Glomerular visceral epithelial cell (primary cell): ENCODE results near the gene JAK1.

Experiments used
- DNase-seq: peaks from one replicate; pipeline ENCODE4 v3.0.0-alpha.2; 2016; ENCODE audit errors: extremely low spot score

Gene JAK1

DNA sequence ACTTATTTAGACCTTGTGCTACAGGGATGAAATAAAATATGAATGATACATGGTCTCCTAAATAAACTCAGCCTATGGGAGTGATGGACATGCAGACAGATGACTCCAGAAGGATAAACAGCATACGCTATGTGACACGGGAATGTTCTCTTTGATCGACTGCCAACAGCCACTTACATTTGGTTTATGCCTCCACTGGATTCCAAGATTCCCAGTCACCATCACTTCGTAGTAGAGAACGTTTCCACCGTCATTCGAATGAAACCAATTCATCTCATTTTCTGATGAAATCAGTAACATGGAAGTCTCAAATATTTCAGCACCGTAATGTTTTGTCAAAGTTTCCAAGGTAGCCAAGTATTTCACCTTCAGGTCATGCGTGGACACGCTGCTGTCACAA lies 99.7 kb downstream of the JAK1 start:
- DNase-seq, result no peak

DNA sequence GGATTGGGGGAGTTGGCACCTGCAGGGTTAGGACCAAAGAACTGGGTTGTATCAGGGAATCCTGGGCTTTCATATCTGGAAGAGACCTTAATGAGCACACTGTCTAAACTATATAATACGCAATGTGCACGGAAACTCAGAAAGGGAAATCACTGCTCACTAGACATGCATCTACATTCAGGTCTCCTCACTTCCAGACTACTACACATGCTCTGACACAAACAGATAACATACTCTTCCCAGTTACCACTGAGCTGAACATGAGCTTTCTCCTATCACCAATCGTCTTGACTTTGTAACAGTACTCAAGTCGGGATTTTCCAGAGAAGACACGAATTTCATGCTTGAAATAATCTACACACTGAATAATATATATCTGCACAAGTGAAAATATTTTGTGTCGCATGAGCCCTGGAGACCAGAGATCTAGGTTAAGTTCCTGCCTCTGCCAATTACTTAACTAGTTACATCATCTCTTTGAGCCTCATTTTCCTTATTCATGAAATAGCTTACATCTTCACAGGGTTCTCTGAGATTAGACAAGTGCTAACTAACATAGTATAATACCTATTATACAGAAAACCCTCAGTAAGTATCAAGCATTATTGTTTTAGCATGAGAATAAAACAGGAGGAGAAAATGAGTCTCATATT lies 101.1 kb downstream of the JAK1 start:
- no peak for DNase-seq

DNA sequence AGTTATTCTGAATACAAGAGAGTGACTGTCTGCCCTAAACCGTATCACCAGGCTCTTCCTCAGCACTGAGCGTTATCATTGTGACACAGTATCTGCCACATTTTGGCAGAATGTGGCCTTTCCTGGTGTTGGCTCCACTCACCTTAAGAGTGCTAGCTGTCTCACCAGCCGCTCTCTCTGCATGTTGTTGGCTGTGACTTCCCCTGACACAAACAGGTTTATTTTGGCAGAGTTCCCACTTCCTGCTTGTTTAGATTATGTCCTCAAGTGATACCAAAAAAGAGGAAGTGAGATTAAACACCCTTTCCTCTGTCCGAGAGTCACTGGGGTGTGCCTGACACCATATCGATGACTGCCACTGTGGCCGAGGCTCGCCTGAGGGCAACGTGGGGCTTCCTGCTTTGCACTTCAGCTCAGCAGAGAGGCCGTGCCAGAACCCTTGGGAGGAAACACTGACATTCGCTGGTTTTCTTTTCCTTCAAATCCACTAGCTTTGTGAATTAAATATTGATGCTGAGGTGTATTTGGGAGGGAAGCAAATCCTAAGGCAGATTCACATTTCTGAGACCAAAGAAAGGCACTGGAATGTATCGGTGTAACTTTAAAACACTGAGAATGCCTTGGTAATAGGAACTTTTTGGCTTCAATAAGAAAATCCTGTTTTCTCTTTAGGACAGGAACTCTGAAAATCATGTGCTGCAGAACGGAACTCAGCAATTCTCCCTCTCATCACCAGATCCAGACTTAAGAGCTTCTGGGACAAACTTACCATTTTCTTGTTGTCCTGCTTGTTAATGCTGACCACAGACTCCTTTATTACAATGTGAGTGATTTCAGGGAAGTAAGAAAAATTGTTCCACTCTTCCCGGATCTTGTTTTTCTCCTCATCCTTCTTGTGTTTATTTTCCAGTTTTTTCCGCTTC lies 102.1 kb downstream of the JAK1 start:
- DNase-seq, result no peak

DNA sequence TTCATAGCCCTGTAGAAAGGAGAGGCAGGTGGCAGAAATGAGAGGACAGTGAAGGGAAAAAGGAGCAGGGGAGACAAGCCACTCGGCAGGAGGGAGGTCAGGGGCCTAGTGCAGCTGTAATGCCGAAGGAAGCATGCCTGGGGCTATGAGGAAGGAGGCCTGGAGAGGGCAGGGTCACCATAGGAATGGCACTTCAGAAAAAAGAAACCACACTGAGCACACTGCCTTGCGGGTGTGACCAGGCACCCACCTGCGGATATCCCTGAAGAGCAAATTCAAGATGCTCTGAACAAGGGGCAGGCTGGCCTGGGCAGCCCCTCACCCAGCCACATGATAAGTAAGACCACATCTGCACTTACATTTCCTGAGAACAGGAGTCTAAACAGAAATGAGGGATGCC lies 104.7 kb downstream of the JAK1 start:
- DNase-seq, result peak; percentile 30

DNA sequence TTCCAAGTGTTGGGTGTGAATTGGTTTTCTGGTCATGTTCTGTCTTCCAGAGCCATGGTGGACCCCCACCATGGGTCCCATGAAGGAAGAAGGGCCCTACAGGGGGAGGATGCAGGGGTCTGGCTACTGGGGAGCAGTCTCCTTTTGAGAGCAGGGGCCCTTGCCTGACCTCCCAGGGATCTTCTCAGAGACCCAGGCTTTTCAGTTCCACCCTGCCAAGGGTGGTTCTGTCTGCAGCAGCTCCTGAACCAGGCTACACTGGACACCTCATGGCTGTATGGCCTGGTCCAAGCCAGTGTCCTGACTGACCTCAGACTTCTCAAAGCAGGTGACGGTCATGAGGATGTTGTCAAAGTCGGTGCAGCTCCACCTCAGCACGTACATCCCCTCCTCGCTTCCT lies 109.0 kb downstream of the JAK1 start:
- no peak for DNase-seq

DNA sequence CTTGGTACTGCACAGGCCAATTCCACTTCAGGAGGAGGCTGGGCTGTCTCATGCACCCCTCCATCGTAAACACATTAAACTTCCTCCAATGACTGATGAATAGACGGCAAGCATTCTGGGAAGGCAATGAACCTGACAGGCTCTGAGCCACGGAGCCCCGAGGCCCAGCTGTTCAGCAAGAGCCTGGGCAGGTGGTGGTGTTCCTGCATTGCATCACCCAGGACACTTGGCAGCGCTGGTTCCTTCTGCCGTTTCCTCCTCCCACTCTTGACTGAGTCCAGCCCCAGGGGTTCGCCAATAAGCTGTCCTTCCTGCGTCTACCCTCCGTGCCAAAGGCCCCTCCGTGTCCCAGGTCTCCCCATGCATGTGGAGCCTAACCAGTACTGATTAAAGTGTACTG lies 109.8 kb downstream of the JAK1 start:
- no peak for DNase-seq

DNA sequence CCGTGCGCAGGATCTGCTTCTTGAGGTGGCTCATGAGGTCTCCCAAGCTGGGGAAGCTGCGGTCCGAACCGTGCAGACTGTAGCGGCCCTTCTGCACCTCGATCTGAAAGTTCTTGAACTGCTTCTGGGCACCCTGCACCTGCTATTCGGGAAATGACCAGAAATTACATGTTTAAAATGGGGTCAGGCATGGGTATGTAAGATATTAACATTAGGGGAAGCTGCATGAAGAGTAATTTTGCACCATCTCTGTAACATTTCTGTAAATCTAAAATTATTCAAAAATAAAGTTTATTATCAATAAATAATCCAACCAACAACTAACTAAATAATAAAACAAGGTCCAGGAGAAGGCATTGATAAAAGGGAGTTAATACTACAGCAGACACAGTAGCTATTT lies 110.8 kb downstream of the JAK1 start:
- no peak for DNase-seq

DNA sequence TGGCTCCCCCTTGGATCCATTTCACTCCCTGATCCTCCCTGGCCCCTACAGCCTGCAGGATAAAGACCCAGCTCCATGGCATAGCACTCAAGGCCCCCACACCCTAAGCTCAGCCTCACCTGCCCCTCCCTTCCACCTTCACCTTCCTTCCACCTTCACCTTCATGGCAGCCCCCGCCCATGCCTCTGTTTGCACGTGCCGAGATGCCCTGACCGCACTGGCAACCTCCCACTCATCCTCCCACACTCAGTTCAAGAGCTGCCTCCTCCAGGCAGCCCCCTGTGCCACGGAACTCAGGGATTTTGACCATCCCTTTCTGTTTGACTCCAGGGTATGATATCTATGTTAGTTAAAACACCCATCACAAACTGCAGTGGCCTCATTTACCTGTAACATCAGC lies 111.7 kb downstream of the JAK1 start:
- DNase-seq, result no peak

DNA sequence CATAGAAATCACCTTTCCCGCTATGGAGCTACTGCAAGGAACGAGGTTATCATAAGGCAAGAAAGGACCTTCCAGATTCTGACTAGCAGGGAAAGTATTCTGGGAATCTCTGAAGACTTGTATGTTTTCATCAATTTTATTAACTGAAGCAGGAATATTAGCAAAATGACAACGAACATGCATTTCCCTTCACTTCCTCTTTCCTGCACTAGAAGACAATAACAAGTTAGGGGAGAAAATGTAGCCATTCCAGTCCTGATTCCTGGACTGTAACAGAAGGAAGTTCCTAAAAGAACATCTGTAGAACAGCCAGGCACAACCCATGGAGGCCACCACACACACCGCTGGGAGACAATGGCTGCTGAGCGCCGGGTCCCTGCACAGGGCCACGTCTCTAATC lies 114.7 kb downstream of the JAK1 start:
- DNase-seq, result no peak

DNA sequence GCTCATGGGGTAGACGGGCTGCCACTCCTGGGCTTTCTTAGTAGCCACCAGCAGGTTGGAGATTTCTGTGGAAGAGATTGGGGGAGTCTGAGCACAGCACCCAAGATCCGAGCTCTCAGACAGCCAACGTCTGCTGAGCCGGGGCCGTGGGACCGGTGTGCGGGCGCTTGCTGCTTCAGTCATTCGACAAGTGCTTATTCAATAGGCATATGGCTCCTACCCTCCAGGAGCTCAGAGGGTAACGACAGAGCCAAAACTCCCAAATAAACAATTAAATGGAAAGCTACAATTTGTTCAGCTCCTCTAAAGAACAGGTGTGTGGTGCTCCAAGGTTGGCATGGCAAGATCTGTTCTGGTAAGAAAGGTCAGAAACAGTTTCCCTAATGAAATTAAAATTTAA lies 115.5 kb downstream of the JAK1 start:
- DNase-seq, result no peak

DNA sequence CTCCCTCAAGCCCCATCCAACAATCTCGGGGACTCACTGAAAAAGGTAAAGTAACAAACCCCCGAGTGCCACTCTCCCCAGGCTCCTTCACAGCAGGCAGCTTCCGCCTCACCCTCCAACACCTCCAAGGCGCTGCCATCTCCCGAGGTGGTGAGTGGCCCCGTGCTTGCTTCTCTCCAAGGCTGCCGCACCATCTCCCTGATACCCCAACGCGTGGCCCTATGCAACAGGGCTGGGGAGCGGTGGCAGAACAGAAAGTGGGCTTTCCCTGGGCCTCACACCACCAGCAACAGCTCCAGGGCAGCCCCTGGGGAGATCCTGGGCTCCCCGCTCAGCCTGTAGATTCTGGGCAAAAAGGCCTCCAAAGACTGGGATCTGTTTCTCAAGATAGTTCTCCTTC lies 116.4 kb downstream of the JAK1 start:
- DNase-seq, result no peak

DNA sequence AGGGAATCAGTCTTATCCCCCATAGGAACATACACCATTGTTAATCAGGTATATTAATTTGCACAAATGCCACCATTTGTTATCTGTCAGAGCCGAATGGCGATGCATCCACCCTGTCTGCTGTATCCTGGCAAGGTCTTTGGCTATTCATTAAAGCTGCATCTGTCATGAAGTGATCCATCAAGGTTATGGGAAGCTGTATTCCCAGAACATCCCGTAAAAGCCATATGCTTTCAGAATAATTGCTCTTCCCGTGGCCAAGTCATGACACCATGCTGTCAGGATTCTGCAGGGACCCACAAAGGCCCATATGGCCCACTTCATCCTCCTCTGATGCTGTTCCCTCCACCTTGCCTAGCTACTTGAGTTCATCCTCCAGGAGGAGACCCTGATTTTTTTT lies 117.5 kb downstream of the JAK1 start:
- no peak for DNase-seq

DNA sequence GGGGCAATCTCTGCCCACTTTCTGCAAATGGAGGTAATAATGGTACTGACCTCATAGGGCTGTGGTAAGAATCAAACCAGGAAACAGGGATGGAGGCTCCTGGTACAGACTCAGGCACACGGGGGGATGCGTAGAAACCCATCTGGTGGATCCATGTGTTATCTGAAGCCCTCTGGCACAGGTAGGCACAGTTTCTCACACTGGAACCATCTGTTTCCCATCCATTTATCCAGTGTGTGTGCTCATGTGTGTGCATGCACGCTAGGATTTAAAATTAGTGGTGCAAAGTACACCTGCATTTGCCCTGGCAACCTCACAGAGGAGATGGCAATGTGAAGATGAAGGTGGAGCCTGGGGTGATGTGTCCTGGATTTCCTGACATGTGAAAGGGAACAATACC lies 118.2 kb downstream of the JAK1 start:
- no peak for DNase-seq

DNA sequence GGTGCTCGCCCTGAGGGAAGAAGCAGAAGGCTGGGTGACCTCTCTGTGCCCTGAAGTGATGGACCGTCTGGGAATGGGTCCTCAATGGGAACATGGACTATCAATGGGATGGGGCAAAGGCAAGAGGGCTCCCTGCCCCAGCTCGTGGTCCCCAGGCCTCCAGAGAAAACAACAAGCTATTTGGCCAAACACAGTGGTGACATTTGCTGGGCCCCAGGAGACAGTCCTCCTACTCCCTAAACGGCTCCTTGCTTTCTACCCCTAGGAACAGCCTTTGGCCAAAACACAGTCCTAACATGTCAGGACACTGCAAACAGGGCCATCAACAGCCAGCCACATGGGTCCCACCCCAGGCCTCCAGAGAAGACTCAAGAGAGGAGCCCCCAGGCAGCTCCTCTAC lies 118.7 kb downstream of the JAK1 start:
- DNase-seq, result no peak

DNA sequence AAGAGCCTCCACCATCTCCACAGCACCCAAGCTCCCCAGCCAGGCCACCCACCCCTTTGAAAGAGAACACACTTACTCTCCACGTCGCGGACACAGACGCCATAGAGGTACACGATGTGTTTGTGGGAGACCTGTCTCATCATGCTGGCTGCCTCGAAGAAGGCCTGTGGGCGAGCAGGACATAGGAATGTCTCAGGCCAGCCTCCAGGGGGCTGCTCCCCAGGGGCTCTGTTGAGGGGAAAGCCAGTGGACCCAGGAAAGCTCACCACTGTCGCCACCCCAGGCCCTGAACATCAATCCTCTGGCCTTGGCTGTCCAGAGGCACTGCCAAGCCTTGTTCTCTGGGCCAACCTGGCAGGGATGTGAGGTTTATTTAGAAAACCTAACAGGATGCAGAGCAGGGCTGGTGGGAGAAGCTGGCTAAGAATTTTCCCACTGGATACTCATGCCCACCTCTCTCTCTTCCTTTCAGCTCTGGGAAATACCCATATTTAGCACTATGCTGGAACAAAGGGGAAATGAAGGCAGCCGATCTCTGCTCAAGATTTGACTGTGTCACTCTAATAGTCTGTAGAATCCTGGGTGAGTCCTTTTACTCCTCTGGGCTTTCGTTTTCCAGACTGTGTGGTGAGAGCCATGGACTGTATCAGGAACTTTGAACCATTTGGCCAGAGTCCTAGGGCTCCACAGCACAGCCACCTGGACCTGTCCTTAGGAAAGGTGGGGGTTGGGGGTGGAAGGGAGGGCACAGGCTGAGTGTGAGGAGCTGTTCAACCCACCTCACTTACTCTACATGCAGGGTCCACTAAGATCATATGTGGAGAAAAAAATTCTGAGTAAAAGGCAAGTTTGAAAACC lies 119.5 kb downstream of the JAK1 start:
- no peak for DNase-seq

DNA sequence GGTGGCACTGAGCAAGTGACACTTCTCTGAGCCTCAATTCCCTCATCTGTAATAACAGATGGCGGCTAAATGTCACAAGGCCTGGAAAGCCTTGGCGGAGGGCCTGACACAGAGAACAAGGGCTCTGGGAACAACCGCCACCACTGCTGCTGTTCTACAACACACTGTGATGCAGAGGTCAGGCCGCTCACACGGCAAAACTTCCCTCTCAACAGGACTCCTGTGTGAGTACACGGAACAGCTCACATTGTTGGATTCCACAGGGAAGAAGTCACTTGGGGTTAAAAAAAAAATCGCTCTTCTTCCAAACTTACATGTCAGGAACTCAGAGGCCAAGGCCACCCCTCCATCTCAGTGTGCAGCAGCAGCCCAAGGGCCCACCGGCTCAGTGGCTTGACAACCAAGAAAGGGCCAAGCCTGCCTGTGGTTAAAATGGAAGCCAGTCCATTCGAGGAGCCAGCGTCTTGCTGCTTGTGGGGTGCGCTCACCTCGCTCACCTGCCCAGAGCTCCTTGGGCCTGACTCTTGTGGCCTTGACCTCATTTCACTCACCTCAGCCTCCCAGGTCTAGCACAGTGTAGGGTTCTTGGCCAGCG lies 120.4 kb downstream of the JAK1 start:
- DNase-seq, result no peak

DNA sequence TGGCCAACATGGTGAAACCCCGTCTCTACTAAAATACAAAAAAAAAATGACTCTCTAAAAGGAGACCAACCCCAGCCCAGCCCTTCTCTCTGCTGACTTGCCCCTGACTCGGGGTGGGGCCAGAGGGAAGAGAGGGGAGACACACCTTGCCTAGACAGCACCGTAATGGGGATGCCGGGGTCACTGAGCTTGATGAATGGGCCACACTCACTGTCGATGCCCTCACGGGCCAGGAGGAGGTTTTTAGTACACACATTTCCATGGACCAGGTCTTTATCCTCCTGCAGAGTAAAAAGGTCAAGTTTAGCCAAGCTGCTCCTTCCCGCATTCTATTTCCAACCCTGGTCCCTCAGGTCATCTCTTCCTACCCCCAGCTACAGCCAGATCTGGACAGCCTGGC lies 121.7 kb downstream of the JAK1 start:
- DNase-seq, result no peak

DNA sequence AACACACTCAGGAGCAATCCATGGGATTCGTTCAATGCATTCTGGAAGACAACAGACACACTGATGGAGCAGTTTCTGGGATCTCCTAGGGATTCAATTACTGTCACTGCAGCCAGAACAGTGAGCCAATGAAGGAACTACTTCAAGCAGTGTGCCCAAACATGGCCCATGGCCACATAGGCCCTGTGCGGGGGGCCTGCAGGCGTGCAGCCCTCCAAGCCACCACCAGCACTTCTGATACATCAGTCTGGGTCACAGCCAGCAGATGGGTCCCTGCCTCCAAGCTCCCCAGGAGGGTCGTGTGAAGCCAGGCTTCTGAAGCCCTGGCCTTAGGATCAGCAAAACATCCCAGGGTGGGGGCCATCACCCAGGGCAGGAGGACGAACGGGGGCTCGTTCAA lies 122.2 kb downstream of the JAK1 start:
- no peak for DNase-seq

DNA sequence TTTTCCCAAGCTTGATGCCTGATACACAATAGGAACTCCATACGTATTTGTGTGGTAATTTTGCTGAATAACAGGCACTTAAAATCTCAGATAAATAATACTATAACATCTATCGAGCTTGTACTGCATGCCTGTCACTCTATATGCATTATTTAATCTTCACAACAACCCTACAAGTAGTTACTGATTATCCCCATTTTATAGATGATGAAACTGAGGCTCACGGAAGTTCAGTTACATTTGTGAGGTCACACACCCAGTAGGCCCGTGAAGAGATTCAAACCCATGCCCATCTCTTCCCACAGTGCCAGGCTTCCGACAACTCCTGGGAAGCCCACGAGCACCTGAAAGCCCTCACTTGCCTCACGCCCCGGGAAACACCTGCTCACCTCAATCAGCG lies 122.7 kb downstream of the JAK1 start:
- DNase-seq, result no peak

DNA sequence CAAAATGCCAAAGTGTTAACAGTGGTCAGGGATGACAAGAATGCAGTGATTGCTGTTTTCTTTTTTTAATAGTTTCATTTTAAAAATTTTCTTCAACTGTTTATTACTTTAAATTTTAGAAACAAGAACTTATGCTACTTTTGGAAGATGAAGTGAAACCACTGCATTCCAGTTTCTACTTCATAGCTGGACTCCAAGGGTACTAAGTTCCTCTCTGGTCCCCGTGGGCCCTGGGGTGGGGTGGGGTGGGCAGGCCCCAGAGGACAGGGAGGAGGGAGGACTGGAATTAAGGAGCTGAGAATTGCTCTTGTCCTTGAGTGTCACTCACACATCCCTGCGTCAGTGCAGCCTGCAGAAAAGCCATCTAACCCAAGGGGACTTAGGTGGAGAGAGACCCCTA lies 124.1 kb downstream of the JAK1 start:
- DNase-seq, result no peak

DNA sequence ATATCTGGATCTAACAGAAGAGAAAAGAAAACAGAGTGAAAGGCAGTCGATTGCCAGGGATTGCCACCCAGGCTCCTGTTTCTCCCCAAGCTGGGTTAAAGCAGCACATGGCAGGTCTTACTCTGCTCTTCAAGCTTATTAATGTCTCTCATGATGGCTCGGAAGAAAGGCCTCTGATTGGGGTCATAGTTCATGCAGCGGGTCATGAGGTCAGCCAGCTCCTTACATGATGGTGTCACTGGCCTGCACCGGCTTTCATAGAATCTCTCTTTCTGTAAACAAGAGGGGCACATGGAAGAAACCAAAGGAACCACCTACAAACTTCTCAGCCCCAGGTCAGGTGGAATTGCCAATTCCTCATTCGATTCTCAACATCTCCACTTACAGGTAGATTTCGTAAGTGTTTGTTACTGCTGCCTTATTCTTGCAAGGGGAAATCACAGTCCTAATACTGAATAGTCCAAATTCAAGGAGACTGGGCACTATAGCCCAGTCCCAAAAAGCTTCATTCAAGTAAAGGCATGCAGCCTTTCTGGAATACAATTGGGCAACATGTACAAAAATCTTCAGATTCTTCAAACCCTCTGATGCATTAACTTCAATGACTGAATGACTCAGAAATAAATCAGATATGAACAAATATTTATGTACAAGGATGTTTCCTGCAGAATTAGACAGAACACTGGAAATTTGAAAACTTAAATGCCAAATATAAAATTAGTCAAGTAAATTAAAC lies 124.9 kb downstream of the JAK1 start:
- no peak for DNase-seq
